GM12865 (cell line): ENCODE results near the gene CLEC1A.

Experiments used
- DNase-seq: peaks from one replicate; pipeline ENCODE4 v3.0.0; 2010; ENCODE audit warnings: low read depth
- H3K4me3 ChIP-seq: 2 replicates; pipeline ENCODE4 v1.5.1; 2011; ENCODE audit warnings: mild to moderate bottlenecking, low read depth, low read length, control low read depth
- TF ChIP-seq, protein P1 (sequence below): IDR thresholded peaks from 2 replicates; pipeline ENCODE4 v1.5.1; 2011; ENCODE audit warnings: low read length, control low read depth, low read depth, inconsistent platforms; ENCODE audit not compliant: insufficient read depth; ENCODE audit errors: missing control alignments

Gene CLEC1A

DNA sequence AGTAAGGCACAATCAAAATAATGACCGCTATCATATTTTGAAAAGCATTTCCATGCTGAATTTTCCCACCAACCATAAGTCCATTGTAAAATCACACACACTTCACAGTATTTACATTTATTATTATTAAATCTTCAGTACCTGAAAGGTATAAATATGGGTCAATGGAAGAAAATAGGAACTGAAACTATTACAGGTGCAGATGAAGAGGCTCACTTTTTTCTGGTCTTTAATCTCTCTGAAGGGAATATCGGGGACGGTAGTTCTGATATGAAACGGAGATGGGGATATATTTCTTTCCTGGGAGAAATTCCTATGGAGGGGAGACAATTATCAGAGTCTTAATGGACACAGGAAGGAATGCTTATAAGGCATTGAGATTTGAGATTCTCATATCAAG lies 28.4 kb downstream of the CLEC1A start:
- TF ChIP-seq, protein P1, sequence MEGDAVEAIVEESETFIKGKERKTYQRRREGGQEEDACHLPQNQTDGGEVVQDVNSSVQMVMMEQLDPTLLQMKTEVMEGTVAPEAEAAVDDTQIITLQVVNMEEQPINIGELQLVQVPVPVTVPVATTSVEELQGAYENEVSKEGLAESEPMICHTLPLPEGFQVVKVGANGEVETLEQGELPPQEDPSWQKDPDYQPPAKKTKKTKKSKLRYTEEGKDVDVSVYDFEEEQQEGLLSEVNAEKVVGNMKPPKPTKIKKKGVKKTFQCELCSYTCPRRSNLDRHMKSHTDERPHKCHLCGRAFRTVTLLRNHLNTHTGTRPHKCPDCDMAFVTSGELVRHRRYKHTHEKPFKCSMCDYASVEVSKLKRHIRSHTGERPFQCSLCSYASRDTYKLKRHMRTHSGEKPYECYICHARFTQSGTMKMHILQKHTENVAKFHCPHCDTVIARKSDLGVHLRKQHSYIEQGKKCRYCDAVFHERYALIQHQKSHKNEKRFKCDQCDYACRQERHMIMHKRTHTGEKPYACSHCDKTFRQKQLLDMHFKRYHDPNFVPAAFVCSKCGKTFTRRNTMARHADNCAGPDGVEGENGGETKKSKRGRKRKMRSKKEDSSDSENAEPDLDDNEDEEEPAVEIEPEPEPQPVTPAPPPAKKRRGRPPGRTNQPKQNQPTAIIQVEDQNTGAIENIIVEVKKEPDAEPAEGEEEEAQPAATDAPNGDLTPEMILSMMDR: no peak
- no peak overlapping the region for H3K4me3 ChIP-seq
- no peak for DNase-seq

DNA sequence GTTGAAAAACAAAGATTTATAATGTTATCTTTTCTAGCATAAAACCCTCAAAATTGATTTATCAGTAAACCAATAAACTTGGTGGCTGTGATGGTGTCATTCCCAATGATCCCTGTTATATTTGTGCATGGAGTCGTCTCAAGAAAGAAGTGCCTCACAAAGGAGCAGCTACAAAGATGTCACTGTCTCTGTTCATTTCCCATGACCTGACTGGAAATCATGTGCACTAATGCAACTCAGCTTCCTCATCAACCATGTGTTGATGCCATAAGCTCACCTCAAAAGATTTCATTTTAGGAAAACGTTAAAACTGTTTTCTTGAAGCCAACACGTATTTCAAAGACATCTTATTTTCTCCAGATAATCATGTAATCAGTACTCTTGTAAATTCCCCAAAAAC lies 28.8 kb downstream of the CLEC1A start:
- DNase-seq: no peak
- TF ChIP-seq, protein P1: no peak
- H3K4me3 ChIP-seq: no peak overlapping the region

DNA sequence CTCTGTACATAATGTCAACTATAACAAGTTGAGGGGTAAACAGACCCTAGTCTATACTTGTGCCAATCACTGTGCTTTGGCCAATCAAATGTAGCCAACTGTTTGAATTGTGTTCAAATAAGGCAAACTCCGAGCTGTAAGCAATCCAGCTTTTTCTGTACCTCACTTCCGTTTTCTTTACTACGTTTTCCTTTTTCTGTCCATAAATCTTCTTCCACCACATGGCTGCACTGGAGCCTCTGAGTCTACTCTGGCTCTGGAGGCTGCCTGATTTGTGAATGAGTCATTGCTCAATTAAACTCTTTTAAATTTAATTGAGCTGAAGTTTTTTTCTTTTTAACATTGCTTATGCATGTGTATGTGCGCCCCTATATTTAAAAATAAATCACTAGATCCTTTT lies 29.7 kb downstream of the CLEC1A start:
- no peak for DNase-seq
- no peak overlapping the region for H3K4me3 ChIP-seq
- TF ChIP-seq, protein P1: no peak

DNA sequence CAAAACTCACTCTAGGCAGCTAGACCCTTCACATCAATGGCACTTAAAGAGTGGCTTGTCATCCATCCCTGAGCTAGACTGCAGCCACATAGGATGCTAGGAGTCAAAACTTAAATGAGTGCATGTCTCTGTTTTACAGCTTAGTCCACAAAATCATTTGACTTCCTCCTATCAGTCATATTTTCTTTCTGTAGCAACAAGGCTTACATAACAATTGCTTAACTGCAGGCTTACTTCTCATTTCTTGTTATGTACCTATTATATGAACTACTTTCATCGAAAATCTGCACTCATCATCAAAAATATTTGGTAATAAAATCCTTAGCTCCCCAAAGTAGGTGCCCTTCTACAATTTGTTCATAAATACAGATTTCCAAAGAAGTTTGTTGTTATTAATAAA lies 30.1 kb downstream of the CLEC1A start:
- H3K4me3 ChIP-seq: no peak overlapping the region
- DNase-seq: no peak
- TF ChIP-seq, protein P1: no peak

DNA sequence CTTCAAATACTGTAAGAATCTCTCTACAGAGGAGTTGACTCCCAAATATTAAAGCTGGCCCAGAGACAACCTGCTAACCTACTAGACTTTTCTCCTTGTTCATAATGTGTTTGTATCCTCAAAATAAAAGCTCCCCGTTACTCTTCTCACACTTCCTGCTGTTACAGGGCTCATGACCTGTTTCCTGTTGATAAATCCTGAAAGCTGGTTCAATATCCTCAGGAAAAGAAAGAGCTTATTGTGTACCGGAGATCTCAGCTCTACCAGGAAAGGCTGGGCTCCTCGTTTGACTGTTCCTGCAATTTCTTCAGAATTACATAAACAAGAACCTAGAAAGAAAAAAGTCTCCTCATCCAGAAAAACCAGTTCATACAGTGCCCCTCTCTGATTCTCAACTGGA lies 30.8 kb downstream of the CLEC1A start:
- no peak overlapping the region for H3K4me3 ChIP-seq
- TF ChIP-seq, protein P1: no peak
- DNase-seq: no peak

DNA sequence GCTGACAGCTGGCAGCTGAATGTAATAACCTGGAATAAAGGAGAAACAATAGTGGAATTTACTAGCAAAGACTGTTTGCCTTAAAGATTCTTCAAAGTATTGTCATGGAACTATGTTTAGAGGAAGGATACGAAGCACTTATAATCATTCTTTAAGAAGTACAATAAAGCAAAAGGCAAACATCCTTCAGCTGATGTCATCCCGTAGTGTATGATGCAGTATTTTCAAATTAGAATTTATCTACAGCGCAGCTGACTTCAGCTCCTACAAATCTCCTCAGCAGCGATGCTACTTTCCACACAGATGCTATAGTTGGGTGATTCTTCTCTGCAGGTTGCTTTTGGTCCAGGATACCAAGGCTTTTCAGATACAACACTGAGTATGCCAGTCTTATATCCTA lies 31.5 kb downstream of the CLEC1A start:
- TF ChIP-seq, protein P1: no peak

DNA sequence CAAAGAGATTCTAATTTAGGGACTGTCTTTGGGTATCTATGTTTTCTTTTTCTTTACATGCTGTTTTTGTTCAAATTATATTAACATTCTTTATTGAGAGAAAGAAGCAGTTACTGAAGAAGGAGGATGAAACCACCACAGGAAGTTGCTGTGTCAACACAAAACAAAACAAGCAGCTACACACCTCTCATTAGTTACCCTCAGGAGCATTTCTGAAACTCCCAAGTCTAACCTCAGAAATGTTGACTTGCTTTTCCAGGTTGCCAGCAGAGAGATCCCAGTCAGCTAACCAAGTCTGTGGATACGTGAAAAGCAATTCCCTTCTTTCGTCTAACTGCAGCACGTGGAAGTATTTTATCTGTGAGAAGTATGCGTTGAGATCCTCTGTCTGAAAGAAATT lies 33.5 kb downstream of the CLEC1A start:
- no peak overlapping the region for H3K4me3 ChIP-seq
- DNase-seq: peak; percentile 35
- TF ChIP-seq, protein P1: no peak

More for the DNA sequence above, 31.5 kb downstream of the CLEC1A start:
- no peak for DNase-seq
- no peak overlapping the region for H3K4me3 ChIP-seq
